GM19397 (cell line): ENCODE measurements around the gene OR9A4.
A peak's percentile ranks its signal among the peaks of the same experiment; 100 is the strongest.
"Not testable (repeated sequence)": the region's sequence is repeated elsewhere in the genome, so short reads cannot be mapped to it uniquely, and the experiment has no call there.

Experiments used
- ATAC-seq: cut with Tn5 transposase; IDR thresholded peaks from one replicate; pipeline ENCODE4 v1.9.1; 2021; ENCODE audit warnings: mild to moderate bottlenecking, moderate library complexity; ENCODE audit not compliant: unreplicated experiment

The OR9A4 gene

GRCh38 chr7:141916099-141916498 is at the start of gene OR9A4:
Gene OR9A4, plus strand, starts transcription at chr7:141916399. Its CDS starts 2,477 bp downstream, at chr7:141918876.
- no peak for ATAC-seq

GRCh38 chr7:141866974-141867373 is 49.2 kb upstream of the OR9A4 start:
- ATAC-seq, result no peak

- ATAC-seq, result no peak
Observed at GRCh38 chr7:141872931-141873330, 43.3 kb upstream of the OR9A4 start.

- ATAC-seq, result no peak
Observed at GRCh38 chr7:141874787-141875186, 41.4 kb upstream of the OR9A4 start.

GRCh38 chr7:141875453-141875852 is 40.7 kb upstream of the OR9A4 start:
- no peak for ATAC-seq

GRCh38 chr7:141876371-141876770 is 39.8 kb upstream of the OR9A4 start:
- no peak for ATAC-seq

GRCh38 chr7:141877365-141877764 is 38.8 kb upstream of the OR9A4 start:
- ATAC-seq, result no peak

- no peak for ATAC-seq
Observed at GRCh38 chr7:141880960-141881359, 35.2 kb upstream of the OR9A4 start.

- ATAC-seq, result peak; percentile 60
Observed at GRCh38 chr7:141884539-141885225, 31.5 kb upstream of the OR9A4 start.

- ATAC-seq, result no peak
Observed at GRCh38 chr7:141889321-141889720, 26.9 kb upstream of the OR9A4 start.

- ATAC-seq, result no peak
Observed at GRCh38 chr7:141891336-141891735, 24.9 kb upstream of the OR9A4 start.

GRCh38 chr7:141899366-141899765 is 16.8 kb upstream of the OR9A4 start:
- ATAC-seq, result not testable (repeated sequence)

GRCh38 chr7:141906285-141906684 is 9.9 kb upstream of the OR9A4 start:
- ATAC-seq, result no peak

GRCh38 chr7:141911391-141911790 is 4.8 kb upstream of the OR9A4 start:
- ATAC-seq, result no peak

GRCh38 chr7:141915565-141915964 is 634 bp upstream of the OR9A4 start:
- no peak for ATAC-seq

- no peak for ATAC-seq
Observed at GRCh38 chr7:141920281-141920680, 4.1 kb downstream of the OR9A4 start.

GRCh38 chr7:141928146-141928844 is 12.1 kb downstream of the OR9A4 start:
- no peak for ATAC-seq

- ATAC-seq, result no peak
Observed at GRCh38 chr7:141928845-141929195, 12.6 kb downstream of the OR9A4 start.

- ATAC-seq, result no peak
Observed at GRCh38 chr7:141930211-141930610, 14.0 kb downstream of the OR9A4 start.

- no peak for ATAC-seq
Observed at GRCh38 chr7:141941075-141941474, 24.9 kb downstream of the OR9A4 start.

- ATAC-seq, result no peak
Observed at GRCh38 chr7:141943846-141944245, 27.6 kb downstream of the OR9A4 start.

- no peak for ATAC-seq
Observed at GRCh38 chr7:141944811-141945210, 28.6 kb downstream of the OR9A4 start.

GRCh38 chr7:141945356-141945755 is 29.2 kb downstream of the OR9A4 start:
- ATAC-seq, result no peak
